NCI-H2107 treated with DMSO at 0.1 percent for 48 hours (cell line): Measurements from ENCODE around the gene NPLOC4.

Experiments
- DNase-seq: peaks from one replicate; lab custom pipeline; 2025; ENCODE audit not compliant: unreplicated experiment; lab: John Stamatoyannopoulos, UW

Gene NPLOC4

GRCh38 chr17:81664051-81664470, 27.1 kb upstream of the NPLOC4 start:
- no peak for DNase-seq

GRCh38 chr17:81662002-81662401, 25.1 kb upstream of the NPLOC4 start:
- no peak for DNase-seq

- DNase-seq, result no peak
Observed at GRCh38 chr17:81660441-81660840, 23.5 kb upstream of the NPLOC4 start.

- no peak for DNase-seq
Observed at GRCh38 chr17:81659038-81659437, 22.1 kb upstream of the NPLOC4 start.

- no peak for DNase-seq
Observed at GRCh38 chr17:81656835-81657234, 19.9 kb upstream of the NPLOC4 start.

- DNase-seq, result no peak
Observed at GRCh38 chr17:81656118-81656743, 19.3 kb upstream of the NPLOC4 start, which contains the start of gene PDE6G. Gene PDE6G, minus strand, starts transcription at chr17:81656542. Its CDS starts 3,237 bp downstream, at chr17:81653305.

GRCh38 chr17:81655378-81656117, 18.6 kb upstream of the NPLOC4 start:
- no peak for DNase-seq

GRCh38 chr17:81652906-81653771, 16.2 kb upstream of the NPLOC4 start:
- DNase-seq, result no peak

GRCh38 chr17:81651692-81652091, 14.8 kb upstream of the NPLOC4 start:
- no peak for DNase-seq

GRCh38 chr17:81650951-81651350, 14.0 kb upstream of the NPLOC4 start:
- no peak for DNase-seq

GRCh38 chr17:81648707-81649085, 11.8 kb upstream of the NPLOC4 start:
- no peak for DNase-seq

- DNase-seq, result no peak
Observed at GRCh38 chr17:81648013-81648706, 11.2 kb upstream of the NPLOC4 start.

- no peak for DNase-seq
Observed at GRCh38 chr17:81647640-81648012, 10.7 kb upstream of the NPLOC4 start.

- no peak for DNase-seq
Observed at GRCh38 chr17:81646869-81647600, 10.1 kb upstream of the NPLOC4 start.

GRCh38 chr17:81644976-81645952, 8.4 kb upstream of the NPLOC4 start:
- DNase-seq, result no peak

GRCh38 chr17:81644496-81644895, 7.6 kb upstream of the NPLOC4 start:
- DNase-seq, result no peak

GRCh38 chr17:81641825-81642489, 5.0 kb upstream of the NPLOC4 start:
- no peak for DNase-seq

GRCh38 chr17:81640011-81640410, 3.1 kb upstream of the NPLOC4 start:
- no peak for DNase-seq

- no peak for DNase-seq
Observed at GRCh38 chr17:81638683-81639082, 1.8 kb upstream of the NPLOC4 start.
